Naive B cell (primary cell): ENCODE measurements around the gene ACCS. TPM values are rescaled to one million over a fixed set of nuclear protein-coding genes. Genes with fewer than 3 reads are reported as not detected.

Experiments used
- ATAC-seq, 2 donors: fragments of 150-1000 bp; cut with Tn5 transposase; 2 replicates each; pipeline ENCODE4 v1.10.0; 2021; ENCODE audit warnings: low read depth in 2 of 2, mild to moderate bottlenecking in 2 of 2, moderate library complexity in 2 of 2
- DNase-seq: peaks from one replicate; pipeline ENCODE4 v3.0.0; 2022
- H3K27ac Mint-ChIP-seq, 6 donors: one replicate each; pipeline ENCODE4 v1.8.0; 2020 to 2022; ENCODE audit warnings: mild to moderate bottlenecking in 6 of 6, mixed read lengths in 6 of 6, moderate library complexity in 5 of 6, inconsistent platforms in 2 of 6
- H3K27me3 Mint-ChIP-seq, 3 donors: one replicate each; pipeline ENCODE4 v1.8.0; 2021 to 2022; ENCODE audit warnings: mixed read lengths in 3 of 3, mild to moderate bottlenecking in 1 of 3
- H3K36me3 Mint-ChIP-seq, 2 donors: one replicate each; pipeline ENCODE4 v1.8.0; 2020 to 2022; ENCODE audit warnings: mixed read lengths in 2 of 2, inconsistent platforms in 1 of 2, mild to moderate bottlenecking in 1 of 2
- H3K4me1 Mint-ChIP-seq, 3 donors: one replicate each; pipeline ENCODE4 v1.8.0; 2020 to 2022; ENCODE audit warnings: mixed read lengths in 3 of 3, inconsistent platforms in 1 of 3, mild to moderate bottlenecking in 1 of 3, moderate library complexity in 1 of 3
- H3K4me3 Mint-ChIP-seq, 8 donors: one replicate each; pipeline ENCODE4 v1.8.0; 2020 to 2022; ENCODE audit warnings: mild to moderate bottlenecking in 8 of 8, mixed read lengths in 8 of 8, moderate library complexity in 8 of 8, inconsistent platforms in 2 of 8
- H3K9me3 Mint-ChIP-seq, 7 donors: one replicate each; pipeline ENCODE4 v1.8.0; 2020 to 2022; ENCODE audit warnings: mixed read lengths in 7 of 7, mild to moderate bottlenecking in 5 of 7, inconsistent platforms in 2 of 7, moderate library complexity in 1 of 7
- polyA plus RNA-seq, 6 donors: library from polyadenylated mRNA; unstranded; fragments of 300-500 nt; fragmentation: Illumina TruSeq; gene quantifications; one replicate each; pipeline ENCODE4 v1.2.3, GENCODE V29; 2021; ENCODE audit warnings: low read depth in 6 of 6

Gene ACCS
- 1 to 10 TPM; 2.9 to 8.6 (median 5.7) TPM for polyA plus RNA-seq

DNA sequence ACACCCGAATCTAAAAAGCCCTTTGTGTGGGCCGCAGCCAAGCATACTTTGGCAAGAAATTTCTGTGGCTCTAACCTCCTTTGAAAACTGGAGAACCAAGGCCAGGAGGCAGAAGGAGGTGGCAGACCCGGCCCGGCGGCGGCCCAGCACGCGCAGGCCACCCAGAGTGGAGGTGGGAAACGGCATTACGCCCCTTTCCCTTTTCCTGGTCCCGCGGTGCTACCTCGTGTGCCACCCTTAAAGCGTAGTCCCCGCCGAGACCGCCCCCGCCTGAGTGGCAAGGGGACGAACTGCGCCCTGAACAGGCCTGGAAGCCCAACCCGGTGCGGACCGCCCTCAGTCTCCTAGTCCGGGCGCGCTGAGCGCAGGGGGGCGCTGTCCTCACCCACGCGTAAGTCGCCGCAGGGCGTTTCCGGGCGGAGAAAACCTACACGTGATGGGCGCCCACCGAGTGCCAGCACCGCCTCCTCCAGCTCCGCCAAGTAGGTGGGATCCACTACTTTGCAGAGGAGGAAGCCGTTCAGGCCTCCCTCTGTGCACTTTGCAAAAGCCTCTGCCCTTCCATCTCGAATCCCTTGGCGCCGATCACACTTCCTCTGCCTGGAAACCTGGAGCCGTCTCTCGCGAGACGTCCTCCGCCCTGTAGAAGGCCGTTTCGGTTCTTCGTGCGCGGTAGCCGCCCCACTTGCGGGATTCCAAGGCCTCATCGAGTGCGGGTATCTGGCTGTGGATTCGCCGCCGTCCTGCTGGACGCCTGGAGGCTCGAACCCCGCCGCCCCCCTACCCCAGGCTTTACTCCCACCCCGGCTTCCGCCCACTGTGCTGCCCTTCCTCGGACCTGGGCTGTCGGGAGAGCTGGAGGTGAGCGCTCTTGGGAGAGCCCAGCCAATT is at the start of gene ACCS:
TSS of gene ACCS (plus strand) at position 430 of the 891 bp plus-strand sequence. CDS start 1,358 bp downstream, outside the sequence.
- H3K27ac Mint-ChIP-seq = peak within 1 kb of the TSS; percentile 87 to 97 (median 93)
- H3K36me3 Mint-ChIP-seq = no peaks in the 10 kb centered on the region
- DNase-seq (peak; percentile 92), ATAC-seq (peak; percentile 94)
- H3K27me3 Mint-ChIP-seq = peaks cover 0 to 4% (median 0%) of the 10 kb centered on the region in 3 donors
- H3K9me3 Mint-ChIP-seq = no peaks in the 10 kb centered on the region
- H3K4me3 Mint-ChIP-seq = peak within 1 kb of the TSS; percentile 92 to 97 (median 94)
- peaks cover 20 to 42% (median 34%) of the 10 kb centered on the region in 3 donors for H3K4me1 Mint-ChIP-seq

DNA sequence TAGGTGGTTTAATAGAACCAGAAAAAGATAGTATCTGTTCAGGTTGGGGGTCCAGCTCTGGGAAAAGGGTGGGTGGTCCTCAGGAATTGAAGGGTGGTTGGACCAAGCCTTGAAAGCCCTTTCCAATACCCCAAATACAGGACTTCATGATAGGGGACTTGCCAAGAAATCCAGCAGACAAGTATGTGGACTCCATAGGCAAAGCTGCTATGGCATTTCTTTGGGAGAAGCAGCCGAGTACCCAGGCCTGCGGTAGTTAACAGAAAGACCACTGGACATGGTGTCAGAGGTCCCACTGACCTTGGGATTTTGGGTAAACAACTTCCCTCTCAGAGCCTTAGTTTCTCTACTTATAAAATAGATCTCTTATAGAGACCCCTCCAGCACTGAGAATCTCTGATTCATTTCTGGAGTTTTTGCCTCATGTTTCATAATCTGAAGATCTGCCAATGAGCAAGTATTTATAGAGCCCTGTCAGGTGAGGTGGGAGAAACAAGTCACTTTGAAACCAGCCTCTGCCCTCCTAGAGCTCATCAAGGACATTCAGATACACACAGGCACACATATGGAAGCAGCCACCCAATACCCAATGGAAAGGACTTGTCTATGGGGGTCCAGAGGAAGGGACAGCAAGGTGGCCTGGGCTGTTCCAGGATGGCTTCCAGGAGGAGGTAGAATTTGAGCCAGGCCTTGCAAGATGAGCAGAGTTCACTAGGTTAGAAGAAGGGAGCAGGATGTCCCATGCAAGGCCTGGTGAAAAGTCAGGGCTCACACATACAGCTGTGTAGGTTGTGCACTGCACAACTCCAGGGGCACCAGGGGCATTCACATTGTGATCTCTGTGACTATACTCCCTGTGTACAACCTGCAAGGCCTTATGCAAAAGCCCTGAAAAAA is 49.3 kb upstream of the ACCS start:
- no peak for DNase-seq
- H3K4me1 Mint-ChIP-seq = no peaks in the 10 kb centered on the region
- H3K4me3 Mint-ChIP-seq = peak overlapping the region in 1 of 8 donors; percentile 78
- H3K36me3 Mint-ChIP-seq = peaks cover 0 to 2% of the 10 kb centered on the region in 2 donors
- H3K27ac Mint-ChIP-seq = no peak overlapping the region
- H3K9me3 Mint-ChIP-seq = peaks cover 3 to 9% (median 6%) of the 10 kb centered on the region in 7 donors
- no peak for ATAC-seq
- H3K27me3 Mint-ChIP-seq = peaks cover 0 to 23% (median 7%) of the 10 kb centered on the region in 3 donors

GRCh38 chr11:44017443-44018126 is 48.5 kb upstream of the ACCS start:
- H3K9me3 Mint-ChIP-seq = peaks cover 8 to 16% (median 13%) of the 10 kb centered on the region in 7 donors
- ATAC-seq = no peak
- no peaks in the 10 kb centered on the region for H3K4me1 Mint-ChIP-seq
- H3K27me3 Mint-ChIP-seq = peaks cover 0 to 30% (median 15%) of the 10 kb centered on the region in 3 donors
- peaks cover 6 to 10% of the 10 kb centered on the region in 2 donors for H3K36me3 Mint-ChIP-seq
- H3K27ac Mint-ChIP-seq = no peak overlapping the region
- no peak overlapping the region for H3K4me3 Mint-ChIP-seq
- DNase-seq = no peak

GRCh38 chr11:44018127-44018521 is 47.9 kb upstream of the ACCS start:
- peaks cover 0 to 33% (median 21%) of the 10 kb centered on the region in 3 donors for H3K27me3 Mint-ChIP-seq
- no peak for DNase-seq
- no peaks in the 10 kb centered on the region for H3K4me1 Mint-ChIP-seq
- no peak overlapping the region for H3K4me3 Mint-ChIP-seq
- peaks cover 8 to 16% of the 10 kb centered on the region in 2 donors for H3K36me3 Mint-ChIP-seq
- H3K9me3 Mint-ChIP-seq = peaks cover 9 to 18% (median 15%) of the 10 kb centered on the region in 7 donors
- no peak for ATAC-seq
- H3K27ac Mint-ChIP-seq = no peak overlapping the region

- Mint-ChIP-seq H3K36me3 (peaks cover 8 to 21% of the 10 kb centered on the region in 2 donors), H3K27me3 (peaks cover 0 to 40% (median 28%) of the 10 kb centered on the region in 3 donors)
Measured at GRCh38 chr11:44018829-44019228, 47.2 kb upstream of the ACCS start.

DNA sequence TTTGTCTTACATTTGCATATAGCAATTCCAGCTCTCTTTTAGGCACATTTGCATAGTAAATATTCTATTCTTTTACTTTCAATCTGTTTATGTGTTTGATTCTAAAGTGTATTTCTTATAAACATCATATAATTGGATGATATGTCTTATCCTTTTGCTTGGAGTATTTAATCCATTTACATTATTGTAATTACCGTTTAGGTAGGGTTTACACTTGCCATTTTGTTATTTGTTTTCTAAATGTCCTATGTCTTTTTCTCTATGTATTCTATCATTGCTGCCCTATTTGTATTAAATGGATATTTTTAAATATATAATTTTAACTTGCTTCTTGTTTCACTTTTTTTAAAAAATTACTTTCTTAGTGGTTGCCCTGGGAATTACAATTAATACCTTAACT is 41.1 kb upstream of the ACCS start:
- no peak for ATAC-seq
- H3K36me3 Mint-ChIP-seq = peaks cover 8 to 29% of the 10 kb centered on the region in 2 donors
- H3K9me3 Mint-ChIP-seq = peaks cover 12 to 59% (median 31%) of the 10 kb centered on the region in 7 donors
- H3K27ac Mint-ChIP-seq = no peak overlapping the region
- no peaks in the 10 kb centered on the region for H3K4me1 Mint-ChIP-seq
- peaks cover 11 to 65% (median 55%) of the 10 kb centered on the region in 3 donors for H3K27me3 Mint-ChIP-seq
- no peak overlapping the region for H3K4me3 Mint-ChIP-seq
- no peak for DNase-seq

More at GRCh38 chr11:44018829-44019228, 47.2 kb upstream of the ACCS start:
- DNase-seq = no peak
- Mint-ChIP-seq H3K4me1 (no peaks in the 10 kb centered on the region), H3K4me3 (no peak overlapping the region), H3K9me3 (peaks cover 9 to 25% (median 18%) of the 10 kb centered on the region in 7 donors), H3K27ac (peak overlapping the region in 1 of 6 donors; percentile 25)
- no peak for ATAC-seq

- no peaks in the 10 kb centered on the region for H3K4me1 Mint-ChIP-seq
- no peak for ATAC-seq
- H3K36me3 Mint-ChIP-seq = peaks cover 8 to 29% of the 10 kb centered on the region in 2 donors
- DNase-seq = no peak
- peaks cover 12 to 59% (median 31%) of the 10 kb centered on the region in 7 donors for H3K9me3 Mint-ChIP-seq
- H3K27me3 Mint-ChIP-seq = peaks cover 15 to 72% (median 63%) of the 10 kb centered on the region in 3 donors
- no peak overlapping the region for H3K4me3 Mint-ChIP-seq
- no peak overlapping the region for H3K27ac Mint-ChIP-seq
Measured at GRCh38 chr11:44025727-44026126, 40.3 kb upstream of the ACCS start.

- peaks cover 31 to 71% (median 66%) of the 10 kb centered on the region in 3 donors for H3K27me3 Mint-ChIP-seq
- ATAC-seq (no peak), DNase-seq (no peak)
- no peak overlapping the region for H3K27ac Mint-ChIP-seq
- no peaks in the 10 kb centered on the region for H3K4me1 Mint-ChIP-seq
- H3K4me3 Mint-ChIP-seq = no peak overlapping the region
- H3K36me3 Mint-ChIP-seq = peaks cover 0 to 11% of the 10 kb centered on the region in 2 donors
- H3K9me3 Mint-ChIP-seq = peaks cover 0 to 39% (median 16%) of the 10 kb centered on the region in 7 donors
Measured at GRCh38 chr11:44028401-44028800, 37.7 kb upstream of the ACCS start.

GRCh38 chr11:44028816-44029506 is 37.1 kb upstream of the ACCS start:
- no peak for DNase-seq
- no peak for ATAC-seq
- H3K4me3 Mint-ChIP-seq = no peak overlapping the region
- peaks cover 0 to 9% of the 10 kb centered on the region in 2 donors for H3K36me3 Mint-ChIP-seq
- no peak overlapping the region for H3K27ac Mint-ChIP-seq
- peaks cover 0 to 33% (median 16%) of the 10 kb centered on the region in 7 donors for H3K9me3 Mint-ChIP-seq
- peaks cover 31 to 66% (median 66%) of the 10 kb centered on the region in 3 donors for H3K27me3 Mint-ChIP-seq
- no peaks in the 10 kb centered on the region for H3K4me1 Mint-ChIP-seq

- no peaks in the 10 kb centered on the region for H3K4me1 Mint-ChIP-seq
- H3K36me3 Mint-ChIP-seq = peaks cover 0 to 9% of the 10 kb centered on the region in 2 donors
- no peak overlapping the region for H3K4me3 Mint-ChIP-seq
- no peak for DNase-seq
- H3K27me3 Mint-ChIP-seq = peaks cover 31 to 65% (median 64%) of the 10 kb centered on the region in 3 donors
- peaks cover 0 to 28% (median 16%) of the 10 kb centered on the region in 7 donors for H3K9me3 Mint-ChIP-seq
- no peak for ATAC-seq
- H3K27ac Mint-ChIP-seq = no peak overlapping the region
Measured at GRCh38 chr11:44029507-44029845, 36.6 kb upstream of the ACCS start.

DNA sequence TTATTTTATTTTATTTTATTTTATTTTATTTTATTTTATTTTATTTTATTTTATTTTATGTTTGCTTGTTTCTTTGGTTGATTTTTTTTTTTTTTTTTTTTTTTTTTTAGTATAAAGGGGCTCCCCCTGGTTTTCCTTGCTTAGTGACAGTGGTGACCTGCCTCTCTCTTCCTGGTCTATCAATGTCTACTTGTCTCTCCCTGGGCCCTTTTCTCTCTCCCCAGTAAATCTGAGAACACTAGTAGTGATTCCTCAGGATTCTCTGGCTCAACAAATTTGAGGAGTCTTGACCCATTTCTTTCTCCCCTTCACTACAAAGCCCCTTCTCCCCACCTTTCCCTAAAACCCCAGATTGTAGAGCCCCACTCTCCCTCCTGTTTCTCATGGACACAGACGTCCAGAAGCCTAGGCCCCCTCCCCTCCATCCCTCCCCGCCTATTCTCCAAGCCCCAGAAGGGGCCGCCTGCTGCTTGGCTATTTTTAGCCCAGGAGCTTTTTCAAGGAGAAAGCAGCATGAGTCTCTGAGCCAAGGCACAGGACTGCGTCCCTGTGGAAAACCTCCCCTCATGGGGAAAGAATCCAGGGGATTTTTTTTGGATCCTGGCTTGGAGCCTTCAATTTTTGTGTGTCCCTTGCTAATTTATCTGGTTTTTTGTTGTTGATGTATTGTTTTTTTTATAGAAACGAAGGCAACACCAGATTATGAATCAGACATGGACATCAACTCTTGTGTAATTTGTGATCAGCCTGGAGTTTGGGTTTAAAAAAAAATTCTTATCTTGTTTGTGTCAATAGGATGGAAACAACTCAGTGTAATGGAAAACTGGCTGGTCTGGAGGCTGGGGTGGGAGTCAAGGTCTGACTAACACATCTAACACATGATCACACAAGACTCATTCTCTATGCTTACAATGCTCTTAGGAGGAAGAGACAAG is 35.8 kb upstream of the ACCS start:
- peaks cover 35 to 65% (median 64%) of the 10 kb centered on the region in 3 donors for H3K27me3 Mint-ChIP-seq
- DNase-seq = no peak
- no peak for ATAC-seq
- H3K4me3 Mint-ChIP-seq = no peak overlapping the region
- H3K9me3 Mint-ChIP-seq = peaks cover 0 to 21% (median 15%) of the 10 kb centered on the region in 7 donors
- H3K4me1 Mint-ChIP-seq = no peaks in the 10 kb centered on the region
- no peak overlapping the region for H3K27ac Mint-ChIP-seq
- H3K36me3 Mint-ChIP-seq = peaks cover 0 to 9% of the 10 kb centered on the region in 2 donors
